B cell (primary cell): ENCODE measurements around the gene ATP2A1. TPM values are rescaled to one million over a fixed set of nuclear protein-coding genes. Genes with fewer than 3 reads are reported as not detected.
"Not testable (repeated sequence)": the region's sequence is repeated elsewhere in the genome, so short reads cannot be mapped to it uniquely, and the experiment has no call there.

Experiments used
- ATAC-seq: fragments of 200-7000 bp; cut with Tn5 transposase; one replicate; pipeline ENCODE4 v1.10.0; 2021; ENCODE audit warnings: low read depth, mild to moderate bottlenecking, moderate number of reproducible peaks, moderate library complexity
- CTCF ChIA-PET: fragments of 350-600 bp; sonication (Branson Sonifier 250); formaldehyde crosslinking; loops from one replicate; lab custom pipeline; 2021; ENCODE audit warnings: antibody characterized with exemption, inconsistent platforms; lab: Charles Lee
- POLR2A ChIA-PET: fragments of 350-600 bp; sonication (Branson Sonifier 250); formaldehyde crosslinking; loops from one replicate; lab custom pipeline; 2021; ENCODE audit warnings: antibody characterized with exemption; lab: Charles Lee
- DNase-seq: peaks from one replicate; pipeline ENCODE4 v3.0.0; 2013
- H2AFZ ChIP-seq: 2 replicates; pipeline ENCODE4 v1.6.1; 2012; ENCODE audit warnings: mild to moderate bottlenecking, low read depth, low read length; ENCODE audit not compliant: insufficient read depth, poor library complexity, severe bottlenecking
- H3K27ac ChIP-seq, 2 donors: 1 replicate in 1 of 2; 2 replicates in 1 of 2; pipeline ENCODE4 v1.5.1; 2012 to 2013; ENCODE audit warnings: low read length in 2 of 2, mild to moderate bottlenecking in 2 of 2, moderate library complexity in 1 of 2
- H3K27me3 ChIP-seq, 4 experiments: fragments of 200-600 bp in 1 of 4; sonication (generic) in 1 of 4; replicated peaks in 1 of 4; 1 replicate in 2 of 4; 2 replicates in 2 of 4; pipeline versions ENCODE4 v1.6.1 to v1.7.0; 2013 to 2016; ENCODE audit warnings: low read length in 3 of 4, mild to moderate bottlenecking in 2 of 4, mixed read lengths in 1 of 4, moderate library complexity in 1 of 4; ENCODE audit not compliant: insufficient read depth in 4 of 4, control insufficient read depth in 3 of 4; ENCODE audit errors: control extremely low read depth in 1 of 4
- H3K36me3 ChIP-seq, 2 experiments: replicated peaks in 1 of 2; 1 replicate in 1 of 2; 2 replicates in 1 of 2; pipeline versions ENCODE4 v1.6.1 to v1.7.1; 2013; ENCODE audit warnings: low read length in 1 of 2; ENCODE audit not compliant: insufficient read depth in 2 of 2, control insufficient read depth in 1 of 2; ENCODE audit errors: control extremely low read depth in 1 of 2, extremely low read depth in 1 of 2
- H3K4me1 ChIP-seq, 2 donors: fragments of 200-600 bp in 1 of 2; sonication (generic) in 1 of 2; 1 replicate in 1 of 2; 2 replicates in 1 of 2; pipeline versions ENCODE4 v1.5.1 to v1.6.1; 2013 to 2017; ENCODE audit warnings: low read length in 2 of 2; ENCODE audit not compliant: control insufficient read depth in 2 of 2, insufficient read depth in 2 of 2
- H3K4me2 ChIP-seq: replicated peaks from 2 replicates; pipeline ENCODE3; 2012; ENCODE audit warnings: mild to moderate bottlenecking, low read depth, low read length; ENCODE audit not compliant: poor library complexity, severe bottlenecking
- H3K4me3 ChIP-seq, 5 experiments: fragments of 200-600 bp in 1 of 5; sonication (generic) in 1 of 5; 1 replicate in 3 of 5; 2 replicates in 2 of 5; pipeline versions ENCODE4 v1.5.1 to v1.7.0; 2011 to 2016; ENCODE audit warnings: low read length in 4 of 5, mild to moderate bottlenecking in 4 of 5, low read depth in 2 of 5, control low read depth in 1 of 5, moderate library complexity in 1 of 5; ENCODE audit not compliant: insufficient read depth in 1 of 5; ENCODE audit errors: control extremely low read depth in 1 of 5, extremely low read depth in 1 of 5
- H3K79me2 ChIP-seq: fragments of 200-600 bp; sonication (generic); one replicate; pipeline ENCODE4 v1.6.0; 2016; ENCODE audit warnings: low read length; ENCODE audit not compliant: control insufficient read depth, insufficient read depth
- H3K9ac ChIP-seq: fragments of 200-600 bp; sonication (generic); 2 replicates; pipeline ENCODE4 v1.6.1; 2017; ENCODE audit warnings: mild to moderate bottlenecking, low read length, moderate library complexity
- H3K9me3 ChIP-seq, 3 donors: one replicate each; pipeline versions ENCODE4 v1.6.1 to v1.7.1; 2013; ENCODE audit warnings: low read length in 2 of 3; ENCODE audit not compliant: control insufficient read depth in 2 of 3, insufficient read depth in 1 of 3; ENCODE audit errors: control extremely low read depth in 1 of 3
- H4K20me1 ChIP-seq: 2 replicates; pipeline ENCODE4 v1.6.0; 2012; ENCODE audit warnings: mild to moderate bottlenecking, low read length; ENCODE audit not compliant: insufficient read depth, control insufficient read depth, poor library complexity, severe bottlenecking
- H3K27ac Mint-ChIP-seq: one replicate; pipeline ENCODE4 v1.8.0; 2021; ENCODE audit warnings: mixed read lengths
- H3K27me3 Mint-ChIP-seq: one replicate; pipeline ENCODE4 v1.8.0; 2021; ENCODE audit warnings: mixed read lengths
- H3K4me1 Mint-ChIP-seq: one replicate; pipeline ENCODE4 v1.8.0; 2021; ENCODE audit warnings: mixed read lengths
- H3K4me3 Mint-ChIP-seq: one replicate; pipeline ENCODE4 v1.8.0; 2021; ENCODE audit warnings: mixed read lengths
- H3K9me3 Mint-ChIP-seq: one replicate; pipeline ENCODE4 v1.8.0; 2022; ENCODE audit warnings: mixed read lengths; ENCODE audit not compliant: insufficient read depth
- CTCF ChIP-seq: fragments of 200-600 bp; IDR thresholded peaks from one replicate; pipeline ENCODE4 v1.8.0; 2022; ENCODE audit warnings: antibody characterized with exemption, mild to moderate bottlenecking
- EZH2 ChIP-seq: IDR thresholded peaks from 2 replicates; pipeline ENCODE4 v1.6.1; 2012; ENCODE audit warnings: borderline replicate concordance, low read depth, mild to moderate bottlenecking, moderate library complexity, low read length; ENCODE audit not compliant: insufficient read depth, poor library complexity, severe bottlenecking
- WGBS: methylation state at CpG from one replicate; pipeline ENCODE4 v1.1.5; 2013; ENCODE audit warnings: missing lambda C conversion rate; ENCODE audit not compliant: insufficient coverage; 5-methylcytosine and 5-hydroxymethylcytosine counted together
- intact Hi-C: fragments of 100-400 bp; cut with micrococcal nuclease; formaldehyde crosslinking; loops from one replicate; pipeline ENCODE4 v1.10.0; 2022
- polyA plus RNA-seq: library from polyadenylated mRNA; depleted of rRNA; stranded (reverse); fragments of >200 nt; gene quantifications from 2 replicates; pipeline ENCODE4 v1.2.3, GENCODE V29; 2012
- total RNA-seq, 2 donors: library from RNA; stranded (reverse); fragments of 120-200 nt in 1 of 2; gene quantifications; 1 replicate in 1 of 2; 2 replicates in 1 of 2; pipeline versions ENCODE4 v1.2.3 to v1.2.4, GENCODE V29; 2013 to 2022

The ATP2A1 gene
- total and polyA plus RNA-seq, 2 donors (not counting 1 experiment from before 2014, with no cell fraction given): 0.31 to 0.84 TPM

GRCh38 chr16:28884045-28884444, 5.8 kb downstream of the ATP2A1 start:
- H3K4me2 ChIP-seq: no peak overlapping the region
- no peaks in the 10 kb centered on the region for H3K79me2 ChIP-seq
- H3K9me3 Mint-ChIP-seq: no peaks in the 10 kb centered on the region
- ATAC-seq (no peak), DNase-seq (no peak)
- ChIA-PET CTCF (interaction anchor here (1.1 kb wide), 1 partner anchor 40 kb away, joined by 3 read pairs; no protein-coding TSS in a partner anchor), POLR2A (no interaction called here)
- H3K36me3 ChIP-seq: no peaks in the 10 kb centered on the region
- intact Hi-C loops: no loop called here
- WGBS: 91% methylated on average over 6 of the region's 6 CpGs
- no peaks in the 10 kb centered on the region for H3K9me3 ChIP-seq
- peaks cover 12% of the 10 kb centered on the region for H3K4me1 Mint-ChIP-seq
- no peak overlapping the region for H3K27ac ChIP-seq
- peaks cover 0 to 8% (median 1%) of the 10 kb centered on the region in 4 experiments for H3K27me3 ChIP-seq
- TF ChIP-seq EZH2: no peak
- no peak for TF ChIP-seq CTCF
- H3K4me3 ChIP-seq: no peak overlapping the region
- no peak overlapping the region for H2AFZ ChIP-seq
- no peak overlapping the region for H3K9ac ChIP-seq
- H3K4me1 ChIP-seq: peaks cover 10 to 14% of the 10 kb centered on the region in 2 donors
- H3K27me3 Mint-ChIP-seq: peaks cover 6% of the 10 kb centered on the region
- H3K4me3 Mint-ChIP-seq: no peak overlapping the region
- H3K27ac Mint-ChIP-seq: no peak overlapping the region
- H4K20me1 ChIP-seq: no peaks in the 10 kb centered on the region

GRCh38 chr16:28886945-28887344, 8.7 kb downstream of the ATP2A1 start:
- Histone ChIP-seq H3K27me3 (no peaks in the 10 kb centered on the region), H3K79me2 (no peaks in the 10 kb centered on the region), H3K27ac (no peak overlapping the region), H3K9me3 (no peaks in the 10 kb centered on the region), H2AFZ (no peak overlapping the region), H4K20me1 (no peaks in the 10 kb centered on the region), H3K4me1 (no peaks in the 10 kb centered on the region), H3K9ac (no peak overlapping the region), H3K36me3 (no peaks in the 10 kb centered on the region), H3K4me3 (no peak overlapping the region), H3K4me2 (no peak overlapping the region)
- 94% methylated on average over 9 of the region's 10 CpGs for WGBS
- intact Hi-C loops: no loop called here
- Mint-ChIP-seq H3K4me3 (no peak overlapping the region), H3K27ac (no peak overlapping the region), H3K27me3 (no peaks in the 10 kb centered on the region), H3K9me3 (no peaks in the 10 kb centered on the region), H3K4me1 (no peaks in the 10 kb centered on the region)
- POLR2A ChIA-PET: no interaction called here
- no peak for DNase-seq
- ATAC-seq: no peak
- TF ChIP-seq EZH2: no peak
- TF ChIP-seq CTCF: no peak
- CTCF ChIA-PET: no interaction called here

- H3K27me3 Mint-ChIP-seq, intact Hi-C loops, H4K20me1 ChIP-seq, H3K79me2 ChIP-seq, H3K9me3 Mint-ChIP-seq, H3K27ac ChIP-seq, H3K4me1 Mint-ChIP-seq, H3K4me3 Mint-ChIP-seq, H3K27ac Mint-ChIP-seq, H3K4me2 ChIP-seq, DNase-seq, H3K4me1 ChIP-seq, H3K4me3 ChIP-seq, H2AFZ ChIP-seq, H3K36me3 ChIP-seq, H3K27me3 ChIP-seq, H3K9me3 ChIP-seq, H3K9ac ChIP-seq, ATAC-seq: not testable (repeated sequence)
- CTCF ChIA-PET: interaction anchor here (0.6 to 1.3 kb wide), 2 partner anchors 17 to 317 kb away, joined by 3 read pairs; no protein-coding TSS in a partner anchor
- POLR2A ChIA-PET: interaction anchor here (0.6 to 0.8 kb wide), 2 partner anchors 13 to 41 kb away, joined by 3 read pairs; no protein-coding TSS in a partner anchor
- no CpG with 5 or more reads among the region's 5 CpGs for WGBS
These were observed 12.1 kb downstream of the ATP2A1 start for GRCh38 chr16:28890355-28890754.
